Activated T-helper 1 cell treated with anti-CD3 and anti-CD28 coated beads, Interleukin-12 subunit alpha, Interleukin-12 subunit beta, Interleukin-2, Interleukin-4 antibody, amounts not matched to agents 30 ng/mL and 10 ng/mL and 1 ng/mL, durations not matched to agents 14 hours and 24 hours and 36 hours (primary cell): Measurements from ENCODE around the gene DAAM1. TPM values are rescaled to one million over a fixed set of nuclear protein-coding genes. Genes with fewer than 3 reads are reported as not detected.

ENCODE experiments used
- DNase-seq: peaks from one replicate; pipeline ENCODE4 v3.0.0; 2021; ENCODE audit warnings: low spot score
- H3K27ac Mint-ChIP-seq: one replicate; pipeline ENCODE4 v1.8.0; 2021; ENCODE audit warnings: mild to moderate bottlenecking, mixed read lengths
- H3K27me3 Mint-ChIP-seq: one replicate; pipeline ENCODE4 v1.8.0; 2022; ENCODE audit warnings: mild to moderate bottlenecking, moderate library complexity, mixed read lengths; ENCODE audit not compliant: insufficient read depth
- H3K36me3 Mint-ChIP-seq: one replicate; pipeline ENCODE4 v1.8.0; 2021; ENCODE audit warnings: low read depth, mixed read lengths
- H3K4me1 Mint-ChIP-seq: one replicate; pipeline ENCODE4 v1.8.0; 2021; ENCODE audit warnings: low read depth, mixed read lengths
- H3K4me3 Mint-ChIP-seq: one replicate; pipeline ENCODE4 v1.8.0; 2021; ENCODE audit warnings: mild to moderate bottlenecking, moderate library complexity, mixed read lengths
- H3K9me3 Mint-ChIP-seq: one replicate; pipeline ENCODE4 v1.8.0; 2021; ENCODE audit warnings: mixed read lengths
- intact Hi-C: fragments of 100-400 bp; cut with micrococcal nuclease; formaldehyde crosslinking; loops from one replicate; pipeline ENCODE4 v1.15.1; 2024
- total RNA-seq: library from RNA; stranded (reverse); gene quantifications from 2 replicates; pipeline ENCODE4 v1.2.3, GENCODE V29; 2022

DAAM1 gene
- total RNA-seq, 1 donor from 2014 or later, result 4.2 TPM

GRCh38 chr14:59293935-59294661 is 105.6 kb downstream of the DAAM1 start:
- intact Hi-C loops, result no loop called here

GRCh38 chr14:59294662-59294992 is 106.2 kb downstream of the DAAM1 start:
- no peak for DNase-seq
- no peaks in the 10 kb centered on the region for H3K9me3 Mint-ChIP-seq
- H3K4me3 Mint-ChIP-seq, result no peak overlapping the region
- intact Hi-C loops, result no loop called here
- H3K27me3 Mint-ChIP-seq, result no peaks in the 10 kb centered on the region
- H3K4me1 Mint-ChIP-seq, result peaks cover 30% of the 10 kb centered on the region
- H3K36me3 Mint-ChIP-seq, result peaks cover 17% of the 10 kb centered on the region
- no peak overlapping the region for H3K27ac Mint-ChIP-seq

More at GRCh38 chr14:59293935-59294661, 105.6 kb downstream of the DAAM1 start:
- Mint-ChIP-seq H3K27ac (no peak overlapping the region), H3K27me3 (no peaks in the 10 kb centered on the region), H3K36me3 (peaks cover 17% of the 10 kb centered on the region), H3K4me3 (no peak overlapping the region), H3K4me1 (peaks cover 30% of the 10 kb centered on the region), H3K9me3 (no peaks in the 10 kb centered on the region)
- no peak for DNase-seq

GRCh38 chr14:59295951-59296350 is 107.5 kb downstream of the DAAM1 start:
- no peaks in the 10 kb centered on the region for H3K9me3 Mint-ChIP-seq
- H3K27me3 Mint-ChIP-seq, result no peaks in the 10 kb centered on the region
- intact Hi-C loops, result no loop called here
- no peak for DNase-seq
- H3K4me1 Mint-ChIP-seq, result peaks cover 34% of the 10 kb centered on the region
- peaks cover 17% of the 10 kb centered on the region for H3K36me3 Mint-ChIP-seq
- no peak overlapping the region for H3K4me3 Mint-ChIP-seq
- no peak overlapping the region for H3K27ac Mint-ChIP-seq

GRCh38 chr14:59296508-59296907 is 108.0 kb downstream of the DAAM1 start:
- H3K27me3 Mint-ChIP-seq, result no peaks in the 10 kb centered on the region
- intact Hi-C loops, result no loop called here
- H3K4me1 Mint-ChIP-seq, result peaks cover 40% of the 10 kb centered on the region
- no peak overlapping the region for H3K27ac Mint-ChIP-seq
- H3K36me3 Mint-ChIP-seq, result peaks cover 17% of the 10 kb centered on the region
- no peak overlapping the region for H3K4me3 Mint-ChIP-seq
- no peaks in the 10 kb centered on the region for H3K9me3 Mint-ChIP-seq
- DNase-seq, result no peak

GRCh38 chr14:59297071-59297776 is 108.8 kb downstream of the DAAM1 start:
- Mint-ChIP-seq H3K4me1 (peaks cover 46% of the 10 kb centered on the region), H3K36me3 (peaks cover 16% of the 10 kb centered on the region), H3K27me3 (no peaks in the 10 kb centered on the region), H3K27ac (no peak overlapping the region), H3K4me3 (no peak overlapping the region), H3K9me3 (no peaks in the 10 kb centered on the region)
- no peak for DNase-seq
- intact Hi-C loops, result no loop called here

- no peak overlapping the region for H3K4me3 Mint-ChIP-seq
- no peaks in the 10 kb centered on the region for H3K27me3 Mint-ChIP-seq
- no peaks in the 10 kb centered on the region for H3K9me3 Mint-ChIP-seq
- H3K4me1 Mint-ChIP-seq, result peaks cover 46% of the 10 kb centered on the region
- H3K36me3 Mint-ChIP-seq, result peaks cover 11% of the 10 kb centered on the region
- H3K27ac Mint-ChIP-seq, result no peak overlapping the region
- no peak for DNase-seq
- intact Hi-C loops, result loop anchor here (2.0 kb wide), 1 partner anchor 25 kb away; no protein-coding TSS in a partner anchor
Measured at GRCh38 chr14:59299731-59300130, 111.3 kb downstream of the DAAM1 start.

- Mint-ChIP-seq H3K36me3 (peaks cover 9% of the 10 kb centered on the region), H3K9me3 (no peaks in the 10 kb centered on the region), H3K27me3 (no peaks in the 10 kb centered on the region), H3K4me3 (peak overlapping the region; percentile 44), H3K27ac (peak overlapping the region; percentile 5), H3K4me1 (peaks cover 42% of the 10 kb centered on the region)
- intact Hi-C loops, result loop anchor here (2.0 kb wide), 1 partner anchor 27 kb away; no protein-coding TSS in a partner anchor
- DNase-seq, result peak; percentile 4
Measured at GRCh38 chr14:59301354-59301753, 112.9 kb downstream of the DAAM1 start.

GRCh38 chr14:59302313-59302712 is 113.8 kb downstream of the DAAM1 start:
- Mint-ChIP-seq H3K27ac (no peak overlapping the region), H3K4me3 (no peak overlapping the region)

GRCh38 chr14:59303216-59303615 is 114.7 kb downstream of the DAAM1 start:
- intact Hi-C loops, result no loop called here
- Mint-ChIP-seq H3K4me3 (no peak overlapping the region), H3K9me3 (no peaks in the 10 kb centered on the region)

More at GRCh38 chr14:59302313-59302712, 113.8 kb downstream of the DAAM1 start:
- Mint-ChIP-seq H3K9me3 (no peaks in the 10 kb centered on the region), H3K27me3 (no peaks in the 10 kb centered on the region), H3K36me3 (peaks cover 9% of the 10 kb centered on the region), H3K4me1 (peaks cover 32% of the 10 kb centered on the region)
- no peak for DNase-seq
- intact Hi-C loops, result no loop called here

GRCh38 chr14:59305231-59305630 is 116.8 kb downstream of the DAAM1 start:
- H3K36me3 Mint-ChIP-seq, result peaks cover 7% of the 10 kb centered on the region
- no peaks in the 10 kb centered on the region for H3K27me3 Mint-ChIP-seq
- H3K4me1 Mint-ChIP-seq, result peaks cover 16% of the 10 kb centered on the region
- H3K4me3 Mint-ChIP-seq, result no peak overlapping the region
- no peak for DNase-seq
- no peak overlapping the region for H3K27ac Mint-ChIP-seq
- H3K9me3 Mint-ChIP-seq, result no peaks in the 10 kb centered on the region
- intact Hi-C loops, result no loop called here

More at GRCh38 chr14:59303216-59303615, 114.7 kb downstream of the DAAM1 start:
- Mint-ChIP-seq H3K4me1 (peaks cover 23% of the 10 kb centered on the region), H3K27ac (no peak overlapping the region), H3K27me3 (no peaks in the 10 kb centered on the region), H3K36me3 (peaks cover 9% of the 10 kb centered on the region)
- DNase-seq, result no peak

- Mint-ChIP-seq H3K4me1 (peaks cover 12% of the 10 kb centered on the region), H3K27me3 (no peaks in the 10 kb centered on the region), H3K36me3 (peaks cover 7% of the 10 kb centered on the region), H3K9me3 (no peaks in the 10 kb centered on the region), H3K27ac (no peak overlapping the region), H3K4me3 (no peak overlapping the region)
- intact Hi-C loops, result no loop called here
- no peak for DNase-seq
Measured at GRCh38 chr14:59305836-59306555, 117.5 kb downstream of the DAAM1 start.

GRCh38 chr14:59306775-59307174 is 118.3 kb downstream of the DAAM1 start:
- intact Hi-C loops, result no loop called here
- Mint-ChIP-seq H3K27me3 (no peaks in the 10 kb centered on the region), H3K4me3 (no peak overlapping the region), H3K4me1 (peaks cover 4% of the 10 kb centered on the region), H3K9me3 (no peaks in the 10 kb centered on the region), H3K36me3 (peaks cover 3% of the 10 kb centered on the region), H3K27ac (no peak overlapping the region)
- DNase-seq, result no peak

GRCh38 chr14:59308086-59308485 is 119.6 kb downstream of the DAAM1 start:
- no peak overlapping the region for H3K4me3 Mint-ChIP-seq
- no peaks in the 10 kb centered on the region for H3K36me3 Mint-ChIP-seq
- intact Hi-C loops, result no loop called here
- no peaks in the 10 kb centered on the region for H3K9me3 Mint-ChIP-seq
- DNase-seq, result no peak
- H3K27me3 Mint-ChIP-seq, result no peaks in the 10 kb centered on the region
- no peak overlapping the region for H3K27ac Mint-ChIP-seq
- H3K4me1 Mint-ChIP-seq, result no peaks in the 10 kb centered on the region
